HG03095 (cell line): ENCODE results near the gene TMC7.
"Not testable (repeated sequence)": the region's sequence is repeated elsewhere in the genome, so short reads cannot be mapped to it uniquely, and the experiment has no call there.

Experiments used
- ATAC-seq: cut with Tn5 transposase; IDR thresholded peaks from one replicate; pipeline ENCODE4 v1.9.1; 2021; ENCODE audit warnings: moderate library complexity; ENCODE audit not compliant: unreplicated experiment

The TMC7 gene

GRCh38 chr16:18983565-18984434 is at the start of gene TMC7:
Gene TMC7, plus strand, starts transcription at chr16:18983934. Its CDS starts 130 bp downstream, at chr16:18984064.
- ATAC-seq, result no peak

DNA sequence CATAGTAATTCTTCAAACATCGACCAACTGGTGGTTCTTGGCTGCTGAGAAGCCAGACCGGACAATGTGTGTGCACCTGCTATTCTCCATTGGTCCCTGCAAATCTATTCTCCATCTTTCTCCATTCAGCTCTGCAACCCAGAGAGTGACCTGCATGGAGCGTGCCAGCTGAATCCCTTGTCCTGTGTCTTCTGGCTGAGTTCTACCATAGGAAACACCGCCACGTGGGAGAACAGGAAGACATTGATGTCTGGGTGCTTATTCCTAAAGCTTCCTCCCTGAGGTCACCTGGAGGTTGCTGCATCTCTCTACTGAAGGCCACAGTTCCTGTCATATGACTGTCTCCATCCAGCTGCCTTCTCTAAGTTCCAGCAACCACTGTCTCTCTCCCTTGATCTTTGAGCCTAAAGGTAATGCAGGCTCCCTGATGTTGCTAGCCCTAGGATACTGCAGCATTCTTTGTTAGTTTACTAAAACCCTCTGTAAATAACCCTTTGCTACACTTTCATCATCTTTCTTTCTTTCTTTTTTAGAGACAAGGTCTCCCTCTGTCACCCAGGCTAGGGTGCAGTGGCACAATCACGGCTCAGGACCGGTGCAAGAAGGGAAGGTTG is 46.9 kb upstream of the TMC7 start:
- no peak for ATAC-seq

- no peak for ATAC-seq
Observed at GRCh38 chr16:18937390-18937789, 46.3 kb upstream of the TMC7 start.

DNA sequence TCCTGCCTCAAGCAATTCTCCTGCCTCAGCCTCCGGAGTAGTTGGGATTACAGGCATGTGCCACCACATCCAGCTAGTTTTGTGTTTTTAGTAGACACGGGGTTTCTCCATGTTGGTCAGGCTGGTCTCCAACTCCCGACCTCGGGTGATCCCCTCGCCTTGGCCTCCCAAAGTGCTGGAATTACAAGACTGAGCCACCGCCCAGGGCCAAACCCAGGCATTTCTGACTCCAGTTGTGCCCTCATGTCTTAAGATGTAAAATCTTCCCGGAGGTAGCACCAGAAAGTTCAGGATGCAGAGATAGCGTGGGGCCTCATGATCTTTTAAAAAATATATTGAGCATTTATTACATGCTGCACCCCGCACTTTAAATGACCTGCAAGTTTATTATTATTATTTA is 44.7 kb upstream of the TMC7 start:
- ATAC-seq, result no peak

DNA sequence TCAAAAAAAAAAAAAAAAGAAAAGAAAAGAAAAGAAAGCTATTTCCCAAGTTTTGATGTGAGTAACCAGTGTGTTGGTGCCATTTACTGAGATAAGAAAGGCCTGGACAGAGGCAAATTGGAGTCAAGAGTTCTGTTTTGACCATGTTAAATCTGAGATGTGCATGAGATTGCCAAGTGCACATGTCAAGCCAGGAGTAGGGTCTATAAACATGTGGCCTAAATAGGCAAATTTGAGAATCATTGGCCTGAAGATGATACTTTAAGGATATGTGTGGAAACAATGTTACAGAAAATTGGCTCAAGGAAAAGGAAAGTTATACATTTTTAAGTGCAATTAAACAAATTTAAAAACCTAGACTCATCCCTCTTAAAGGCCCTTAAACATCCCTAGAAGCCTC is 42.3 kb upstream of the TMC7 start:
- ATAC-seq, result no peak

- ATAC-seq, result no peak
Observed at GRCh38 chr16:18942061-18942460, 41.7 kb upstream of the TMC7 start.

DNA sequence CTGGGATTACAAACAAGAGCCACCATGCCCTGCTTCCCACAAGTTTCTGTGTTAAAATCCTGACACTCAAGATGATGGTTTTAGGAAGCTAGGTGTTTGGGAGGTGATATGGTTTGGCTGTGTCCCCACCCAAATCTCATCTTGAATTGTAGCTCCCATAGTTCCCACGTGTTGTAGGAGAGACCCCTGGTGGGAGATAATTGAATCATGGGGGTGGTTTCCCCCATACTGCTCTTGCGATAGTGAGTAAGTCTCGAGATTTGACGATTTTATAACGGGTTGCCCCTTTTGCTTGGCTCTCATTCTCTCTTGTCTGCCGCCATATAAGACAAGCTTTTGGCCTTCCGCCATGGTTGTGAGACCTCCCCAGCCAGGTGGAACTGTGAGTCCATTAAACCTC is 40.3 kb upstream of the TMC7 start:
- ATAC-seq, result no peak

GRCh38 chr16:18945233-18945632 is 38.5 kb upstream of the TMC7 start:
- no peak for ATAC-seq

DNA sequence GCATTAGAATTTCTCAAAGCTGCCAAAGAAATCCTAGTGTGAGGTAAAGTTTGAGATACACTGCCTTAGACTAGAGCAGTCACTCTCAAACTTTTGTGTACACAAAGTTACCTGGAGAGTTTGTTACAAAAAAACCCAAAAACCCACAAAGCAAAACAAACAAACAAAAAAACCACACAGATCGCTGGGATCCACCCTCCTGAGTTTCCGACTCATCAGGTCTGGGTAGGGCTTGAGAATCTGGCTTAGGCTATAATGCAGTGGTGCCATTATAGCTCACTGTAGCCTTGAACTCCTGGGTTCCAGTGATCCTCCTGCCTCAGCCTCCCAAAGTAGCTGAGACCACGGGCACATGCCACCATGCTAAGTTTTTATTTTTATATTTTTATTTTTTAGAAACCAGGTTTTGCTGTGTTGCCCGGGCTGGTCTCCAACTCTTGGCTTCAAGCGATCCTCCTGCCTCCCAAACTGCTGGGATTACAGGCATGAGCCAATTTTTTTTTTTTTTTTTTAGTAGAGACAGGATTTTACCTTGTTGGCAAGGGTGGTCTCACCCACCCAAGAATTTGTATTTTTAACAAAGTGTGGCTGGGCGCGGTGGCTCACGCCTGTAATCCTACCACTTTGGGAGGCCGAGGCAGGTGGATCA is 35.2 kb upstream of the TMC7 start:
- ATAC-seq, result no peak

- ATAC-seq, result no peak
Observed at GRCh38 chr16:18950469-18951185, 33.1 kb upstream of the TMC7 start.

GRCh38 chr16:18953547-18953946 is 30.2 kb upstream of the TMC7 start:
- ATAC-seq, result no peak

DNA sequence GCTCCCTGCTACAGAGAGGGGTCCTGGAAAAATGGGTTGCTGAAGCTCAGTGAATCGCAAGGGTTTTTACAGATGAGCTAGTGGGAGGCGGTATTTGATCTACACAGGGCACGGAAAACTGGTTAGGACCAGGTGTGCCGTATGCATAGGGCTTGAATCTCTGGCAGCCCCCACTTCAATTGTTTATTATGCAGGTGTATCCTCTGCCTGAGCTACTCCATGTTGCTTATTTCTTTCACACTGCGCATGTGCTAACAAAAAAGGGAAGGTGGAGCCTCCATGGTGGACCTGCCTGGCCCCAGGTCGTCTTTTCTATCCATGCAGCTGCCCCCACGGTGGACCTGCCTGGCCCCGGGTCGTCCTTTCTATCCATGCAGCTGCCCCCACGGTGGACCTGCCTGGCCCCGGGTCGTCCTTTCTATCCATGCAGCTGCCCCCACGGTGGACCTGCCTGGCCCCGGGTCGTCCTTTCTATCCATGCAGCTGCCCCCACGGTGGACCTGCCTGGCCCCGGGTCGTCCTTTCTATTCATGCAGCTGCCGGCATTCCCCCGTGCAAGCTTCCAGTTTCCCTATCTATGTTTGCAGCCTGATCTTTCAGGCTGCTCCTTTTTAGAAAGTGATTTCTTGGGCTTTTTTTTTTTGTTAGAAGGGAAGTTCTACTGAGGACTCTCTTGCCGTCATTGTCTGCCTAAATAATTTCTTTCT is 27.7 kb upstream of the TMC7 start:
- ATAC-seq, result not testable (repeated sequence)

- not testable (repeated sequence) for ATAC-seq
Observed at GRCh38 chr16:18956658-18957241, 27.0 kb upstream of the TMC7 start.

GRCh38 chr16:18958621-18959029 is 25.1 kb upstream of the TMC7 start:
- ATAC-seq, result no peak

DNA sequence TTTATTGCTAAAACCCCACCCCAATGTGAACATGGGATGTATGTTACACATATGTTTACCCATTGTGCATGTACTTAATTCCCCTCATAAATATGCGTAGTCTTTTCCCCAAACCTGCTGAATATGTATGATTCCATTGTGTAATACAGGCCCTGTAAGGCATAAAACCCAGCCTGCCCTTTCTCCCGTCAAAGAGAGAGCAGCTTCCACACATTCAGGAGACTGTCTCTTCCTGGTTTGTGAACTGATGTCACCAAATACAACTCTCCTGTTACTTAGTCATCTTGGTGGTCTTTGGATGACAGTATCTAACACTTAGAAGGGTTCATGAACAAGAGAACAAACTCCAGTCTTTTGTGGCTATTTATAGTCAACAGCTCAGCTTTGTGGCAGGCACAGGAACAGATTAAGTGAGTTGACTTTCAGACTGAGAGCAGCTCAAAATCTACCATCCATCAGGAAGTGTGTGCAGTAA is 24.7 kb upstream of the TMC7 start:
- ATAC-seq, result no peak

DNA sequence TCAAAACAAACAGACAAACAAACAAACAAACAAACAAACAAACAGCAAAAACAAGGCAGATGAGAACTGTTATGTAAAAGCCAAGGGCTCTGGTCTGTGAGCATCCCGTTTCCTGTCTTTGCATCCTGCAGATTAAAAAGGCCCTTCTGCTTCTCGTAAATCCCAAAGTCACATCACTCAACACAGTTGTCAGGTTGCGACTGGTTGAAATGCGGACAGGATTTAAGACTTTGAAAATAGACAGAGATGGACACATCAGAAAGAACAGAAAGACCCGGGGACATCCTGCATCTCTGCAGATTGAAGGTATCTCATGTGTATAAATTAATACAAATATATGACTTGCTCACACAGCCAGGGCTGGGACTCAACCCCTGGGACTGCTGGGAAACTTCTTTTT is 18.2 kb upstream of the TMC7 start:
- ATAC-seq, result no peak

GRCh38 chr16:18966791-18967190 is 16.9 kb upstream of the TMC7 start:
- no peak for ATAC-seq

GRCh38 chr16:18969050-18969854 is 14.5 kb upstream of the TMC7 start:
- no peak for ATAC-seq

GRCh38 chr16:18969855-18970240 is 13.9 kb upstream of the TMC7 start:
- ATAC-seq, result no peak
